HG02981 (cell line): ENCODE measurements around the gene CHST2.

Experiments
- ATAC-seq: cut with Tn5 transposase; IDR thresholded peaks from one replicate; pipeline ENCODE4 v1.9.1; 2021; ENCODE audit warnings: mild to moderate bottlenecking, moderate library complexity; ENCODE audit not compliant: unreplicated experiment

The CHST2 gene

DNA sequence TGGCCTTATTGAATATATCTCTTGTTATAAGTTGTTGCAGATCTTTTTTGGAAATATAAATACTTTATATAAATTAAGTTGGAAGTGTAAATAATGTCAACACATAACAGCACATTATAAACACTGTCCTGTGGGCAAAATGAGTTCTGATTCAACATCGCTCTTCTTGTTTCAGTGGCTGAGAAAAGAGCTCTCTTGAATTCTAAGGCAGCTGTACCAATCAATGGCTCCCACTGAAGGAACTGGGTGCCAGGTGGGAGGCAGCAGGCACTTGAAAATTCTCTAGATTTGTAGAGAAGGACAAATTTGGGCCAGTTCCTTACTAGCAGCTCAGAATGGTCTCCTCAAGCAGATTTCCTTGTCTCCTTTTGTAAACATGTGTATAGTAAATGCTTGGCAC lies 45.6 kb downstream of the CHST2 start:
- ATAC-seq = no peak

DNA sequence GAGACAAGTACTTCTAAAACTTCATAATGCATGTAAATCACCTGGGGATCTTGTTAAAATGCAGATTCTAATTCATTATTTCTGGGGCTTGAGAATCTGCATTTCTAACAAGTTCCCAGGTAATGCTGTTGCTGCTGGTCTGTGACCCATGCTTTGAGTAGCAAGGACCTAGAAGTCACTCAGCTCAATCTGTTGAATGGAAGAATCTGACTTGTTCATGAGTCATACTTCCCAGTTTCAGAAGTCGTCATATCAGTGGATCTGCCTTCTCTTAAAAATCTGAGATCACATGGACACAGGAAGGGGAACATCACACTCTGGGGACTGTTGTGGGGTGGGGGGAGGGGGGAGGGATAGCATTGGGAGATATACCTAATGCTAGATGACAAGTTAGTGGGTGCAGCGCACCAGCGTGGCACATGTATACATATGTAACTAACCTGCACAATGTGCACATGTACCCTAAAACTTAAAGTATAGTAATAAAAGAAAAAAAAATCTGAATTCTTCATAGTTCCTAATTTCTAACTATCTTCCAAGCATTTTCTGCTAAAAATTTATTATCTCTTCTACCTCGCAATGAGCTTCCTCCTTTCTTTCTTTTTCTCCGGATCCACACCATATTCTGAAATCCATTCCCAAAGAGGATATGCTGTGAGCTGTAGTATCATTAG lies 46.2 kb downstream of the CHST2 start:
- peak; percentile 76 for ATAC-seq

DNA sequence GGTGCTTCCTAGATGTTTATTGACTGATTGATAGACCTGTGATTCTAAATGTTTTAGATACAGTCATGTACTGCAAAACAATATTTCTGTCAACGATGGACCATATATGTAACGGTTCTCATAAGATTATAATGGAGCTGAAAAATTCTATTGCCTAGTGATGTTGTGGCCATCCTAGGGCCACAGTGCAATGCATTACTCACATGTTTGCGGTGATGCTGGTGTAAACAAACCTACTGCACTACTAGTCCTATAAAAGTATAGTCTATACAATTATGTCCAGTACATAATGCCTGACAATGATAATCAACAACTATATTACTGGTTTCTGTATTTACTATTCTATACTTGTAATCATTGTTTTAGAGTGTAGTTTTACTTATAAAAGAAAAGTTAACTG lies 46.8 kb downstream of the CHST2 start:
- ATAC-seq = no peak

DNA sequence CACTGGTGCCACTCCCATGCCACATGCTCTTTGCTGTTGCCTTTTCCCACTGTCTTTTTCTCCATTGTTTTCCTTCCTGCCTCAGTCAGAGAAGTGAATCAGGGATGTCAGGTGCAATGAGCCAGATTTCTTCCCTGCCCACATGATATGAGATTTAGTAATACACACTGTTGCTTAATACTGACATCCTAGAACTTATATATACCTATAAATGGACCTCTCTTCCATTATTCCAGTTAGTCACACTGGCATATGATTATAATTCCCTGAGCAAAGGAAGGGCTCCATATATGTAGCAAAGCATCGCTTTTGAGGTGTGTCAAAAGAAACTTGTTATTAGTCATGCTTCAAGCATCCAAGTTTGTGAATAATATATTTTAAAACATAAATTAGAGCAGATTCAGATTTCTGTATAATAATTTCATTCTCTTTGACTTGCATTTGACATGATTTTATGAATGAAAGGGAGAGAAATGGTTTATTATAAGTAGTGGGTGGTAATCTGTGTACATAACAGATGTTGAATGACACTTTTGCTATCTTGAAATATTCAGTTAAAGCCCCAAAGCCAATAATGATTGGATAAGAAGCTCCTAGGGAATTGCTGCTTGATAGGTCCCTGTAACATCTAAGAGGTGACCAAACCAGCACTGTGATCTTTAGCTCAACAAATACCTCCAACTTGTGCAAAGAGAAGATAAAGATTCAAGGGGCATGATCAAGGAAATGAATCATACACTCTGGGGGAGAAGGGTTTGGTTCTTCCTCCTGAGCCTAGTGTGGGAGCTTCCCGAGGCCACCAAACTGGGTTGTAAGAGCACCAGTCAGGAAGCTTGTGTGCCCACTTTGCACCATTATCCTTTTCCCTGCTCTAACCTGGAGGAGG lies 48.6 kb downstream of the CHST2 start:
- ATAC-seq = no peak

GRCh38 chr3:143168855-143169192 lies 49.3 kb downstream of the CHST2 start:
- ATAC-seq = no peak

DNA sequence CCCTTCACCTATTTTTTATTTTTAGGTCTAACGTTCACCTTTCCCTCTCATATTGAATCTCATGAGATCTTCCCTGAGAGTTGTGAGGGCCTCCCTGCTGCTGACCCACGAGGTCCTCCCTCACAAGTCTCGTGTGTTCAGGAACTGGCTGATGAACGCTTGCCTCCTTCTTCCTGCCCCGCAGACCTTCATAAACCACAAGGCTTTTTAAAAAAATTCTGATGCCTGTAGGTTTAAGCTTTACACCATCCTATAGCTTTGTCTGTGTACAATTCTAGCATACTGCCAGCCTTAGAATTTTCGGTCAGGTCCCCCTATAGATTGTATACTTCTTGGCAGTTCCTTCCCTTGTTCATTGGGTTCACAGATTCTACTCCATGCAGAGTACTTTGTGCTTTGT lies 50.5 kb downstream of the CHST2 start:
- no peak for ATAC-seq

DNA sequence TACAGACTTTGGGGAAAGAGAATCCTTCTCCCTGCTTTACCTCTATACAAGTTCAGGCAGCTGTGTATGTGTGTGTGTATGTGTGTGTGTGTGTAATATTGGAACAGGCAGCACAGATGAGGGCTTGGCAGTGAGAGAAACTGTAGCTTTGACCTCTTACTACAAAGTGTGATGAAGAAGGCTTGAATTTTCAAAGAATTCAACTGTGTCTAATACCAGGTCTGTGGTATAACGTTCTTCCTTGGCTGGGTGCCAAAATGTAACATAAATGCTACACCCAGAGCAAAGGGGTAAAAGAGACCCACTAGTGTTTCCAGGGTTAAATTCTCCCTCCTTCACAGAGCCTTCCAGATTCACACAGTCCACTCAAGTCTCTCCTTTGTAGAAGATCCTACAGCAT lies 51.1 kb downstream of the CHST2 start:
- ATAC-seq = no peak

DNA sequence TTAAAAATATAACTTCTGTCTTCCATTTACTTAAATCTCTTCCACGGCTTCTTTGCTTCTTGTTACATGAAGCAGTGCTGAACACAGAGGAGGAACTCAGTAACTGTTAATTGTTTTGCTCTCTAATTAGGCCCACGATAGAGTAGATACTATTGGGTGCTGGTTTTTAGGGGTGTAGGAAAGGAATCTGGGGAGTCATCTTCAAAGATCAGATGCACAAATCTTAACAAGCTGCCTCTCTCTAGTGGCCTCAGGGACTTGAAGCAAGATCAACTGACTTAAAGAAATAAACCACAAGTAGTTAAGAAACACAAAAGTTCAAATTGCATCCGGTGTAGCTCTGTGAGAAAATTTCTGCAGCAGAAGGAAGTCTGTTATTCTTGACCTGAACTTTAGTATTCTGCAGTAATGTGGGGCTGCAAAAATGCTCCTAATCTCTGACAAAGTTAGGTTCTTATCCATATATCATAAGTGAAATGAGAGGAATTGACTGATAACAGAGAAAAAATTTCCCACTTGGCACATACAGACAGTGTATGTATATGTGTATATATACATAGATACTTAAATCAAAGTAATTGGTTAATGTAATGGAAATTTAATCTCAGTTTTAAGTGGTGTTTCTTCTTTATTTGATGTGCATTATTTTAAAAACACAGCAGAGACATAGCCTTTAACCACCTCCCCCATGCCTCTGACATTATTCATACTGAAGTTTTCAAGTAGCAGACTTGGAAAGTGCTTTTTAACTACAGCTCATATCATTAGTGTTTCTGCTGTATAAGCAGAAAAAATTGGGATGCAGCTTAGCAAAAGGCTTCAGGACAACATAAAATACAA lies 51.8 kb downstream of the CHST2 start:
- ATAC-seq = no peak

GRCh38 chr3:143172062-143172794 lies 52.7 kb downstream of the CHST2 start:
- no peak for ATAC-seq

DNA sequence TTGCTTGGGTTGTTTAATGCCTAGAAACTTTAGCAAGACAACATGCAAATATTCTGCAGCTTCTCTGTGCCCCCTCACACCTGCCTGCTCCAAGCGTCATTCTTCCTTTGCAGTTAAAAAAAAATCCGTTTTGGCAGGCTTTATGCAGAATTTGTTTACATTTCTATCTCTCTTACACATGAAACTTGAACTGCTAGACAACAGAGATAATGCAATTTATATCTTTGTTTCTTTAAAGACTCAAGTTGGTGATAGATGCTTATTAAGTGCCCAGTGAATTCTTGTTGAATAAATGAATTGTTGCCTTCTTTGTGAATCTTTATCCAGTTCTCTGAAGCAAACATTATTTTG lies 53.2 kb downstream of the CHST2 start:
- ATAC-seq = no peak

GRCh38 chr3:143173242-143173641 lies 53.7 kb downstream of the CHST2 start:
- no peak for ATAC-seq
